Activated CD4-positive, CD25-positive, alpha-beta regulatory T cell (primary cell): ENCODE results near the gene GAA.
A peak's percentile ranks its signal among the peaks of the same experiment; 100 is the strongest.

Experiments used
- DNase-seq, 4 experiments: peaks; one replicate each; lab custom pipeline; 2025; lab: John Stamatoyannopoulos, UW

Gene GAA

GRCh38 chr17:80101011-80101945, at the start of gene GAA:
GAA (plus strand) TSS chr17:80101581; CDS start chr17:80104587, 3,006 bp downstream.
- peak; percentile 75 to 85 (median 81) for DNase-seq

- no peak for DNase-seq
Measured at GRCh38 chr17:80051681-80052080, 49.7 kb upstream of the GAA start.

- DNase-seq, result no peak
Measured at GRCh38 chr17:80053102-80053501, 48.3 kb upstream of the GAA start.

- no peak for DNase-seq
Measured at GRCh38 chr17:80055597-80055996, 45.8 kb upstream of the GAA start.

GRCh38 chr17:80058311-80058955, 42.9 kb upstream of the GAA start:
- no peak for DNase-seq

GRCh38 chr17:80060644-80061043, 40.7 kb upstream of the GAA start:
- no peak for DNase-seq

GRCh38 chr17:80061421-80061820, 40.0 kb upstream of the GAA start:
- DNase-seq, result no peak

- no peak for DNase-seq
Measured at GRCh38 chr17:80063830-80064585, 37.4 kb upstream of the GAA start.

- DNase-seq, result no peak
Measured at GRCh38 chr17:80064696-80065095, 36.7 kb upstream of the GAA start.

GRCh38 chr17:80065478-80066170, 35.8 kb upstream of the GAA start:
- no peak for DNase-seq

GRCh38 chr17:80067393-80067986, 33.9 kb upstream of the GAA start:
- no peak for DNase-seq

- DNase-seq, result no peak
Measured at GRCh38 chr17:80068301-80069222, 32.8 kb upstream of the GAA start.

- DNase-seq, result no peak
Measured at GRCh38 chr17:80070375-80071115, 30.8 kb upstream of the GAA start.

- no peak for DNase-seq
Measured at GRCh38 chr17:80071116-80071841, 30.1 kb upstream of the GAA start.

- no peak for DNase-seq
Measured at GRCh38 chr17:80072410-80072809, 29.0 kb upstream of the GAA start.

GRCh38 chr17:80080081-80080480, 21.3 kb upstream of the GAA start:
- DNase-seq, result no peak

- DNase-seq, result no peak
Measured at GRCh38 chr17:80081596-80081995, 19.8 kb upstream of the GAA start.

- peak; percentile 6 to 35 (median 22) for DNase-seq
Measured at GRCh38 chr17:80082403-80083135, 18.8 kb upstream of the GAA start.
